K562 (cell line): ENCODE results near the gene CNTN2. TPM values are rescaled to one million over a fixed set of nuclear protein-coding genes. Genes with fewer than 3 reads are reported as not detected.

Experiments
- E2F3 ChIP-seq: fragments of 250-450 bp; sonication (Bioruptor Pico); IDR thresholded peaks from 2 replicates; pipeline ENCODE4 v1.4.0; 2020; ENCODE audit warnings: mild to moderate bottlenecking
- EP300 ChIP-seq: IDR thresholded peaks from 2 replicates; pipeline ENCODE4 v1.6.1; 2012; ENCODE audit warnings: low read length, improper control_type of control experiment
- ERF ChIP-seq: fragments of 450-650 bp; formaldehyde crosslinking; IDR thresholded peaks from 2 replicates; pipeline ENCODE4 v1.4.0; 2020; ENCODE audit warnings: mild to moderate bottlenecking, mixed read lengths
- ETV1 ChIP-seq: fragments of 450-650 bp; conservative IDR thresholded peaks from 2 replicates; pipeline ENCODE4 v1.6.1; 2016; ENCODE audit warnings: missing genetic modification characterization, control low read depth, low read depth, missing compliant biosample characterization
- GABPA ChIP-seq: fragments of 200-800 bp; sonication (Bioruptor generic); conservative IDR thresholded peaks from 2 replicates; pipeline ENCODE4 v1.6.1; 2016; ENCODE audit warnings: low read depth, missing genetic modification characterization, missing compliant biosample characterization
- GABPB1 ChIP-seq: sonication (generic); formaldehyde crosslinking; IDR thresholded peaks from 2 replicates; pipeline ENCODE4 v1.8.0; 2022; ENCODE audit warnings: mild to moderate bottlenecking, missing genetic modification reagents
- HCFC1 ChIP-seq: IDR thresholded peaks from 2 replicates; pipeline ENCODE4 v1.6.1; 2012; ENCODE audit warnings: low read depth, low read length, improper control_type of control experiment
- HMG20A ChIP-seq: fragments of 450-650 bp; formaldehyde crosslinking; conservative IDR thresholded peaks from 2 replicates; pipeline ENCODE4 v1.4.0; 2020; ENCODE audit warnings: mild to moderate bottlenecking, mixed read lengths
- MIER1 ChIP-seq: fragments of 450-650 bp; IDR thresholded peaks from 2 replicates; pipeline ENCODE4 v1.6.1; 2016; ENCODE audit warnings: antibody characterized with exemption, mild to moderate bottlenecking, low read depth
- POLR2A ChIP-seq: fragments of 450-650 bp; conservative IDR thresholded peaks from 2 replicates; pipeline ENCODE4 v1.6.1; 2016
- SIN3A ChIP-seq, 2 experiments: fragments of 150-350 bp in 1 of 2; IDR thresholded peaks; 2 replicates each; pipeline ENCODE4 v1.6.1; 2011 to 2016; ENCODE audit warnings: borderline replicate concordance in 2 of 2, low read depth in 2 of 2, low read length in 2 of 2, mild to moderate bottlenecking in 2 of 2, moderate library complexity in 2 of 2; ENCODE audit not compliant: control insufficient read depth in 1 of 2
- ZBTB8A ChIP-seq: fragments of 450-650 bp; IDR thresholded peaks from 2 replicates; pipeline ENCODE4 v1.6.1; 2018; ENCODE audit warnings: mild to moderate bottlenecking, moderate library complexity; ENCODE audit not compliant: partially characterized antibody
- ZNF592 ChIP-seq: fragments of 450-650 bp; IDR thresholded peaks from 2 replicates; pipeline ENCODE4 v1.6.1; 2017; ENCODE audit warnings: antibody characterized with exemption, mild to moderate bottlenecking
- ZNF76 ChIP-seq: fragments of 250-450 bp; sonication (Bioruptor Pico); IDR thresholded peaks from 2 replicates; pipeline ENCODE4 v1.4.0; 2020; ENCODE audit warnings: mild to moderate bottlenecking, moderate library complexity, borderline replicate concordance
- ZSCAN29 ChIP-seq: fragments of 450-650 bp; IDR thresholded peaks from 2 replicates; pipeline ENCODE4 v1.6.1; 2017
- polyA plus RNA-seq, 8 experiments: library from polyadenylated mRNA; depleted of rRNA in 4 of 8; stranded (reverse) in 5 of 8; unstranded in 3 of 8; fragments of >200 nt; fragmentation: Nextera tagmentation in 2 of 8; fragmentation: Illumina TruSeq in 1 of 8; extraction: Ambion mirVana in 2 of 8; extraction: Trizol in 1 of 8; gene quantifications; 2 replicates each; pipeline versions ENCODE4 v1.2.1 to v1.2.3, GENCODE V29; 2011 to 2014; ENCODE audit warnings: inconsistent platforms in 1 of 8, missing spikeins in 1 of 8
- total RNA-seq, 7 experiments: library from RNA; depleted of rRNA in 6 of 7; stranded (reverse); fragments of >200 nt in 6 of 7; fragmentation: Illumina TruSeq in 2 of 7; extraction: Trizol in 2 of 7; gene quantifications; 2 replicates each; pipeline versions ENCODE4 v1.2.1 to v1.2.3, GENCODE V29; 2011 to 2021; ENCODE audit warnings: low replicate concordance in 1 of 7
- TF ChIP-seq, protein P1 (sequence below): fragments of 450-650 bp; formaldehyde crosslinking; IDR thresholded peaks from 2 replicates; pipeline ENCODE4 v1.4.0; 2022; ENCODE audit warnings: mild to moderate bottlenecking, moderate library complexity
- TF ChIP-seq, protein P2 (sequence below): sonication (generic); formaldehyde crosslinking; IDR thresholded peaks from 2 replicates; pipeline ENCODE4 v1.8.1; 2023; ENCODE audit warnings: mild to moderate bottlenecking, missing genetic modification reagents
- TF ChIP-seq, protein P3 (sequence below): fragments of 200-800 bp; sonication (Bioruptor generic); IDR thresholded peaks from 2 replicates; pipeline ENCODE4 v1.6.1; 2016; ENCODE audit warnings: missing genetic modification characterization, missing compliant biosample characterization

The CNTN2 gene
- total and polyA plus RNA-seq, 9 of the 15 experiments (the other 6 are each of a cell fraction or from before 2014, with no cell fraction given) = not detected

DNA sequence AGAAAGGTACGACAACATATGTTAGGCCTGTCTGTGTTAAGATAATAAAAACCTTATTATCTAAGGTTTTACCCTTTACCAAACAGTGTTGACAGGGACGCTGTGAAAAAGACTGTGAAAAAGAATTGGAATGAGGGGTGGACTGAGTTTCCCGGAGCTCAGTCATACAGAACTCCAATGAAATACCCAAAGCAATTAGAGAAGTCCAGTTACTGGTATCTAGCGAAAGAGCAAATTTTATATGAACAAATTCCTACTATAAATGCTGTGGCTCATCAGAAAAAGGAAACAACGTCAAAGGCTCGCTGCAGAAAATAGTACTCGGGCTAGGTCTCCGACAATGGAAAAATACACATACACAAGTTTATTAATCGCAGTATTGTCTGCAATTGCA is 79.5 kb downstream of the CNTN2 start (continued):
- TF ChIP-seq ZNF76 = no peak
- no peak; the same call in 1 of the 2 replicates for TF ChIP-seq ZNF592
- TF ChIP-seq ZSCAN29 = no peak
- no peak for TF ChIP-seq E2F3
- TF ChIP-seq, protein P1, sequence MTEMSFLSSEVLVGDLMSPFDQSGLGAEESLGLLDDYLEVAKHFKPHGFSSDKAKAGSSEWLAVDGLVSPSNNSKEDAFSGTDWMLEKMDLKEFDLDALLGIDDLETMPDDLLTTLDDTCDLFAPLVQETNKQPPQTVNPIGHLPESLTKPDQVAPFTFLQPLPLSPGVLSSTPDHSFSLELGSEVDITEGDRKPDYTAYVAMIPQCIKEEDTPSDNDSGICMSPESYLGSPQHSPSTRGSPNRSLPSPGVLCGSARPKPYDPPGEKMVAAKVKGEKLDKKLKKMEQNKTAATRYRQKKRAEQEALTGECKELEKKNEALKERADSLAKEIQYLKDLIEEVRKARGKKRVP (CRISPR knock-in tag) = no peak
- TF ChIP-seq ZBTB8A = no peak
- TF ChIP-seq ERF = no peak
- TF ChIP-seq POLR2A = no peak
- no peak for TF ChIP-seq EP300
- TF ChIP-seq, protein P2, sequence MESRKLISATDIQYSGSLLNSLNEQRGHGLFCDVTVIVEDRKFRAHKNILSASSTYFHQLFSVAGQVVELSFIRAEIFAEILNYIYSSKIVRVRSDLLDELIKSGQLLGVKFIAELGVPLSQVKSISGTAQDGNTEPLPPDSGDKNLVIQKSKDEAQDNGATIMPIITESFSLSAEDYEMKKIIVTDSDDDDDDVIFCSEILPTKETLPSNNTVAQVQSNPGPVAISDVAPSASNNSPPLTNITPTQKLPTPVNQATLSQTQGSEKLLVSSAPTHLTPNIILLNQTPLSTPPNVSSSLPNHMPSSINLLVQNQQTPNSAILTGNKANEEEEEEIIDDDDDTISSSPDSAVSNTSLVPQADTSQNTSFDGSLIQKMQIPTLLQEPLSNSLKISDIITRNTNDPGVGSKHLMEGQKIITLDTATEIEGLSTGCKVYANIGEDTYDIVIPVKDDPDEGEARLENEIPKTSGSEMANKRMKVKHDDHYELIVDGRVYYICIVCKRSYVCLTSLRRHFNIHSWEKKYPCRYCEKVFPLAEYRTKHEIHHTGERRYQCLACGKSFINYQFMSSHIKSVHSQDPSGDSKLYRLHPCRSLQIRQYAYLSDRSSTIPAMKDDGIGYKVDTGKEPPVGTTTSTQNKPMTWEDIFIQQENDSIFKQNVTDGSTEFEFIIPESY (CRISPR knock-in tag) = no peak
- TF ChIP-seq GABPA = peak; percentile 68
- TF ChIP-seq MIER1 = no peak
- TF ChIP-seq HCFC1 = no peak
- TF ChIP-seq SIN3A (IDR thresholded peaks at IDR 0.05; ENCODE audit: borderline replicate concordance in 2 of 2, control insufficient read depth in 1 of 2, low read depth in 2 of 2, low read length in 2 of 2) = no peak; a peak in 1 of 4 replicates
- no peak for TF ChIP-seq GABPB1 (CRISPR knock-in tag)
- TF ChIP-seq ETV1 (tag) = no peak
- no peak for TF ChIP-seq HMG20A (CRISPR knock-in tag)
- TF ChIP-seq, protein P3, sequence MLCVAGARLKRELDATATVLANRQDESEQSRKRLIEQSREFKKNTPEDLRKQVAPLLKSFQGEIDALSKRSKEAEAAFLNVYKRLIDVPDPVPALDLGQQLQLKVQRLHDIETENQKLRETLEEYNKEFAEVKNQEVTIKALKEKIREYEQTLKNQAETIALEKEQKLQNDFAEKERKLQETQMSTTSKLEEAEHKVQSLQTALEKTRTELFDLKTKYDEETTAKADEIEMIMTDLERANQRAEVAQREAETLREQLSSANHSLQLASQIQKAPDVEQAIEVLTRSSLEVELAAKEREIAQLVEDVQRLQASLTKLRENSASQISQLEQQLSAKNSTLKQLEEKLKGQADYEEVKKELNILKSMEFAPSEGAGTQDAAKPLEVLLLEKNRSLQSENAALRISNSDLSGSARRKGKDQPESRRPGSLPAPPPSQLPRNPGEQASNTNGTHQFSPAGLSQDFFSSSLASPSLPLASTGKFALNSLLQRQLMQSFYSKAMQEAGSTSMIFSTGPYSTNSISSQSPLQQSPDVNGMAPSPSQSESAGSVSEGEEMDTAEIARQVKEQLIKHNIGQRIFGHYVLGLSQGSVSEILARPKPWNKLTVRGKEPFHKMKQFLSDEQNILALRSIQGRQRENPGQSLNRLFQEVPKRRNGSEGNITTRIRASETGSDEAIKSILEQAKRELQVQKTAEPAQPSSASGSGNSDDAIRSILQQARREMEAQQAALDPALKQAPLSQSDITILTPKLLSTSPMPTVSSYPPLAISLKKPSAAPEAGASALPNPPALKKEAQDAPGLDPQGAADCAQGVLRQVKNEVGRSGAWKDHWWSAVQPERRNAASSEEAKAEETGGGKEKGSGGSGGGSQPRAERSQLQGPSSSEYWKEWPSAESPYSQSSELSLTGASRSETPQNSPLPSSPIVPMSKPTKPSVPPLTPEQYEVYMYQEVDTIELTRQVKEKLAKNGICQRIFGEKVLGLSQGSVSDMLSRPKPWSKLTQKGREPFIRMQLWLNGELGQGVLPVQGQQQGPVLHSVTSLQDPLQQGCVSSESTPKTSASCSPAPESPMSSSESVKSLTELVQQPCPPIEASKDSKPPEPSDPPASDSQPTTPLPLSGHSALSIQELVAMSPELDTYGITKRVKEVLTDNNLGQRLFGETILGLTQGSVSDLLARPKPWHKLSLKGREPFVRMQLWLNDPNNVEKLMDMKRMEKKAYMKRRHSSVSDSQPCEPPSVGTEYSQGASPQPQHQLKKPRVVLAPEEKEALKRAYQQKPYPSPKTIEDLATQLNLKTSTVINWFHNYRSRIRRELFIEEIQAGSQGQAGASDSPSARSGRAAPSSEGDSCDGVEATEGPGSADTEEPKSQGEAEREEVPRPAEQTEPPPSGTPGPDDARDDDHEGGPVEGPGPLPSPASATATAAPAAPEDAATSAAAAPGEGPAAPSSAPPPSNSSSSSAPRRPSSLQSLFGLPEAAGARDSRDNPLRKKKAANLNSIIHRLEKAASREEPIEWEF (CRISPR knock-in tag) = 0 out of 2 replicates have a peak, but pooled peaks have one; percentile 94
